ENCODE results near the gene LYSET. TPM values are rescaled to one million over a fixed set of nuclear protein-coding genes. Genes with fewer than 3 reads are reported as not detected.

LYSET gene
- total and polyA plus RNA-seq, 2 donors (not counting 1 experiment from before 2014, with no cell fraction given): 11.1 to 18.8 TPM

GRCh38 chr14:93231129-93231979, 46.2 kb downstream of the LYSET start:
- peaks cover 15 to 26% of the 10 kb centered on the region in 2 experiments for H3K36me3 ChIP-seq (replicated peaks in 1 of 2; ENCODE audit: control extremely low read depth in 1 of 2, control insufficient read depth in 1 of 2, extremely low read depth in 1 of 2, insufficient read depth in 2 of 2, low read length in 1 of 2)
- H3K9ac ChIP-seq (ENCODE audit: low read length): peak overlapping the region; percentile 25
- no peak overlapping the region for H3K27ac Mint-ChIP-seq
- H3K4me3 Mint-ChIP-seq: peak overlapping the region; percentile 57
- CTCF ChIA-PET: interaction anchor here (1.0 to 1.1 kb wide), 2 partner anchors 305 to 308 kb away, joined by 3 to 4 read pairs; no protein-coding TSS in a partner anchor
- peak overlapping the region; percentile 32 for H2AFZ ChIP-seq (ENCODE audit: insufficient read depth, low read depth, low read length, poor library complexity, severe bottlenecking)
- no peaks in the 10 kb centered on the region for H3K79me2 ChIP-seq (ENCODE audit: control insufficient read depth, insufficient read depth, low read length)
- H3K27me3 Mint-ChIP-seq: peaks cover 8% of the 10 kb centered on the region
- H3K4me2 ChIP-seq (replicated peaks; ENCODE audit: low read depth, low read length, poor library complexity, severe bottlenecking): peak overlapping the region; percentile 50
- peaks cover 0 to 4% (median 0%) of the 10 kb centered on the region in 3 donors for H3K9me3 ChIP-seq (ENCODE audit: control extremely low read depth in 1 of 3, control insufficient read depth in 2 of 3, insufficient read depth in 1 of 3, low read length in 2 of 3)
- H3K4me1 Mint-ChIP-seq: peaks cover 12% of the 10 kb centered on the region
- intact Hi-C loops (cut with micrococcal nuclease): no loop called here
- H3K27ac ChIP-seq (ENCODE audit: low read length in 2 of 2): no peak overlapping the region
- H3K27me3 ChIP-seq (replicated peaks in 1 of 4; ENCODE audit: control extremely low read depth in 1 of 4, control insufficient read depth in 3 of 4, insufficient read depth in 4 of 4, low read length in 3 of 4): peaks cover 0 to 11% (median 0%) of the 10 kb centered on the region in 4 experiments
- H3K4me3 ChIP-seq (ENCODE audit: control extremely low read depth in 1 of 5, extremely low read depth in 1 of 5, insufficient read depth in 1 of 5, low read depth in 2 of 5, low read length in 4 of 5): peak overlapping the region in 2 of 5 experiments; percentile 11 to 14
- H4K20me1 ChIP-seq (ENCODE audit: control insufficient read depth, insufficient read depth, low read length, poor library complexity, severe bottlenecking): no peaks in the 10 kb centered on the region
- DNase-seq (no peak), ATAC-seq (ENCODE audit: low read depth) (no peak)
- H3K9me3 Mint-ChIP-seq (ENCODE audit: insufficient read depth): no peaks in the 10 kb centered on the region
- H3K4me1 ChIP-seq (ENCODE audit: control insufficient read depth in 2 of 2, insufficient read depth in 2 of 2, low read length in 2 of 2): peaks cover 4% of the 10 kb centered on the region in 2 donors
- TF ChIP-seq CTCF (IDR thresholded peaks at IDR 0.05): no peak
- TF ChIP-seq EZH2 (IDR thresholded peaks at IDR 0.05; ENCODE audit: borderline replicate concordance, insufficient read depth, low read depth, low read length, poor library complexity, severe bottlenecking): no peak
- POLR2A ChIA-PET: no interaction called here
- 29% methylated on average over 32 of the region's 39 CpGs for WGBS (ENCODE audit: insufficient coverage)

GRCh38 chr14:93232159-93232558, 47.0 kb downstream of the LYSET start:
- H3K4me1 ChIP-seq (ENCODE audit: control insufficient read depth in 2 of 2, insufficient read depth in 2 of 2, low read length in 2 of 2): peaks cover 4% of the 10 kb centered on the region in 2 donors
- CTCF ChIA-PET: interaction anchor here (1.0 kb wide), 1 partner anchor 657 kb away, joined by 4 read pairs; no protein-coding TSS in a partner anchor
- no peak for ATAC-seq (ENCODE audit: low read depth)
- no peak overlapping the region for H3K27ac Mint-ChIP-seq
- H4K20me1 ChIP-seq (ENCODE audit: control insufficient read depth, insufficient read depth, low read length, poor library complexity, severe bottlenecking): no peaks in the 10 kb centered on the region
- no peak overlapping the region for H3K4me3 Mint-ChIP-seq
- peaks cover 0 to 4% (median 0%) of the 10 kb centered on the region in 3 donors for H3K9me3 ChIP-seq (ENCODE audit: control extremely low read depth in 1 of 3, control insufficient read depth in 2 of 3, insufficient read depth in 1 of 3, low read length in 2 of 3)
- H3K9ac ChIP-seq (ENCODE audit: low read length): no peak overlapping the region
- no peaks in the 10 kb centered on the region for H3K9me3 Mint-ChIP-seq (ENCODE audit: insufficient read depth)
- POLR2A ChIA-PET: no interaction called here
- intact Hi-C loops (cut with micrococcal nuclease): no loop called here
- no peaks in the 10 kb centered on the region for H3K79me2 ChIP-seq (ENCODE audit: control insufficient read depth, insufficient read depth, low read length)
- no peak overlapping the region for H2AFZ ChIP-seq (ENCODE audit: insufficient read depth, low read depth, low read length, poor library complexity, severe bottlenecking)
- peaks cover 0 to 11% (median 0%) of the 10 kb centered on the region in 4 experiments for H3K27me3 ChIP-seq (replicated peaks in 1 of 4; ENCODE audit: control extremely low read depth in 1 of 4, control insufficient read depth in 3 of 4, insufficient read depth in 4 of 4, low read length in 3 of 4)
- 54% methylated on average over 17 of the region's 17 CpGs for WGBS (ENCODE audit: insufficient coverage)
- no peak overlapping the region for H3K4me2 ChIP-seq (replicated peaks; ENCODE audit: low read depth, low read length, poor library complexity, severe bottlenecking)
- no peak for TF ChIP-seq EZH2 (IDR thresholded peaks at IDR 0.05; ENCODE audit: borderline replicate concordance, insufficient read depth, low read depth, low read length, poor library complexity, severe bottlenecking)
- no peak for TF ChIP-seq CTCF (IDR thresholded peaks at IDR 0.05)
- peaks cover 11 to 21% of the 10 kb centered on the region in 2 experiments for H3K36me3 ChIP-seq (replicated peaks in 1 of 2; ENCODE audit: control extremely low read depth in 1 of 2, control insufficient read depth in 1 of 2, extremely low read depth in 1 of 2, insufficient read depth in 2 of 2, low read length in 1 of 2)
- H3K4me1 Mint-ChIP-seq: peaks cover 12% of the 10 kb centered on the region
- DNase-seq: no peak
- peaks cover 8% of the 10 kb centered on the region for H3K27me3 Mint-ChIP-seq
- H3K4me3 ChIP-seq (ENCODE audit: control extremely low read depth in 1 of 5, extremely low read depth in 1 of 5, insufficient read depth in 1 of 5, low read depth in 2 of 5, low read length in 4 of 5): no peak overlapping the region
- H3K27ac ChIP-seq (ENCODE audit: low read length in 2 of 2): no peak overlapping the region

Measured in B cell (primary cell).